HG03060 (cell line): ENCODE data around the gene C1RL.
"Not testable (repeated sequence)": the region's sequence is repeated elsewhere in the genome, so short reads cannot be mapped to it uniquely, and the experiment has no call there.

Source experiments
- ATAC-seq: cut with Tn5 transposase; IDR thresholded peaks from one replicate; pipeline ENCODE4 v1.9.1; 2021; ENCODE audit warnings: low read depth, moderate number of reproducible peaks; ENCODE audit not compliant: unreplicated experiment

C1RL gene

GRCh38 chr12:7066596-7066995 lies 42.4 kb downstream of the C1RL start:
- no peak for ATAC-seq

GRCh38 chr12:7065073-7065623 lies 43.9 kb downstream of the C1RL start:
- ATAC-seq, result no peak

GRCh38 chr12:7064516-7064915 lies 44.5 kb downstream of the C1RL start:
- no peak for ATAC-seq

- ATAC-seq, result no peak
Observed at GRCh38 chr12:7061596-7061995, 47.4 kb downstream of the C1RL start.

GRCh38 chr12:7061138-7061537 lies 47.9 kb downstream of the C1RL start:
- no peak for ATAC-seq

- no peak for ATAC-seq
Observed at GRCh38 chr12:7060353-7060954, 48.6 kb downstream of the C1RL start, which contains the start of gene C1S. C1S (plus strand) TSS chr12:7060718; CDS start chr12:7061913, 1,195 bp downstream.

GRCh38 chr12:7059780-7060179 lies 49.2 kb downstream of the C1RL start:
- no peak for ATAC-seq

- no peak for ATAC-seq
Observed at GRCh38 chr12:7058850-7059395, 50.1 kb downstream of the C1RL start.

- ATAC-seq, result no peak
Observed at GRCh38 chr12:7058163-7058845, 50.7 kb downstream of the C1RL start.

- ATAC-seq, result not testable (repeated sequence)
Observed at GRCh38 chr12:7055736-7056135, 53.3 kb downstream of the C1RL start.

- no peak for ATAC-seq
Observed at GRCh38 chr12:7054925-7055324, 54.1 kb downstream of the C1RL start.

GRCh38 chr12:7049973-7050372 lies 59.0 kb downstream of the C1RL start:
- ATAC-seq, result not testable (repeated sequence)

GRCh38 chr12:7049445-7049951 lies 59.5 kb downstream of the C1RL start:
- not testable (repeated sequence) for ATAC-seq

- no peak for ATAC-seq
Observed at GRCh38 chr12:7047306-7047705, 61.7 kb downstream of the C1RL start.

- ATAC-seq, result no peak
Observed at GRCh38 chr12:7046383-7047105, 62.5 kb downstream of the C1RL start.

- ATAC-seq, result no peak
Observed at GRCh38 chr12:7045913-7046312, 63.1 kb downstream of the C1RL start.
